H1 (cell line): ENCODE results near the gene C17orf100. TPM values are rescaled to one million over a fixed set of nuclear protein-coding genes. Genes with fewer than 3 reads are reported as not detected.

Experiments used
- CTCF ChIA-PET: fragments of 300-600 bp; sonication (Branson Sonifier 250); formaldehyde crosslinking; loops from one replicate; lab custom pipeline; 2021; ENCODE audit not compliant: partially characterized antibody; lab: Charles Lee
- POLR2A ChIA-PET: fragments of 300-600 bp; sonication (Branson Sonifier 250); formaldehyde crosslinking; loops from one replicate; lab custom pipeline; 2021; ENCODE audit warnings: inconsistent platforms; ENCODE audit not compliant: partially characterized antibody; lab: Charles Lee
- DNase-seq, 2 experiments: peaks; one replicate each; pipeline versions ENCODE4 v3.0.0 to v3.0.0-alpha.2; 2010 to 2022; ENCODE audit warnings: low spot score in 2 of 2, low read depth in 1 of 2, mixed read lengths in 1 of 2
- FAIRE-seq: peaks from 2 replicates; lab custom pipeline; 2011; peaks lifted over from hg19 to GRCh38; lab: Jason Lieb, UNC
- H2AFZ ChIP-seq: 2 replicates; pipeline ENCODE4 v1.8.1; 2012; ENCODE audit warnings: low read length, inconsistent platforms
- H2AK5ac ChIP-seq: 2 replicates; pipeline ENCODE4 v1.6.1; 2013; ENCODE audit warnings: low read depth, low read length
- H2BK120ac ChIP-seq: replicated peaks from 2 replicates; pipeline ENCODE3; 2013; ENCODE audit warnings: low read depth, low read length, inconsistent platforms
- H2BK12ac ChIP-seq: 2 replicates; pipeline ENCODE4 v1.6.1; 2013; ENCODE audit warnings: low read depth, low read length
- H2BK15ac ChIP-seq: 2 replicates; pipeline ENCODE4 v1.6.1; 2013; ENCODE audit warnings: low read length
- H2BK20ac ChIP-seq: 2 replicates; pipeline ENCODE4 v1.6.1; 2013; ENCODE audit warnings: low read length
- H2BK5ac ChIP-seq: 2 replicates; pipeline ENCODE4 v1.6.1; 2013; ENCODE audit warnings: low read depth, low read length
- H3K14ac ChIP-seq: 2 replicates; pipeline ENCODE4 v1.6.1; 2013; ENCODE audit warnings: inconsistent platforms; ENCODE audit not compliant: insufficient read length
- H3K18ac ChIP-seq: 2 replicates; pipeline ENCODE4 v1.6.1; 2013; ENCODE audit warnings: low read length; ENCODE audit errors: extremely low read depth
- H3K23ac ChIP-seq: 2 replicates; pipeline ENCODE4 v1.6.1; 2013; ENCODE audit warnings: inconsistent platforms; ENCODE audit not compliant: insufficient read length
- H3K23me2 ChIP-seq: 2 replicates; pipeline ENCODE4 v1.6.1; 2013; ENCODE audit warnings: low read depth, low read length
- H3K27ac ChIP-seq: 2 replicates; pipeline ENCODE4 v1.6.1; 2011; ENCODE audit warnings: low read depth, low read length, inconsistent platforms
- H3K27me3 ChIP-seq, 4 experiments: replicated peaks in 1 of 4; 1 replicate in 1 of 4; 2 replicates in 3 of 4; pipeline versions ENCODE4 v1.6.1 to v1.8.1; 2011 to 2013; ENCODE audit warnings: low read length in 3 of 4, mild to moderate bottlenecking in 3 of 4, inconsistent platforms in 2 of 4, mixed read lengths in 2 of 4, moderate library complexity in 1 of 4; ENCODE audit not compliant: control insufficient read depth in 3 of 4, insufficient read depth in 3 of 4; ENCODE audit errors: extremely low read depth in 1 of 4
- H3K36me3 ChIP-seq, 4 experiments: 2 replicates each; pipeline versions ENCODE4 v1.6.1 to v1.8.1; 2011 to 2013; ENCODE audit warnings: mild to moderate bottlenecking in 4 of 4, low read length in 3 of 4, moderate library complexity in 2 of 4, control low read depth in 1 of 4, inconsistent platforms in 1 of 4; ENCODE audit not compliant: insufficient read depth in 4 of 4, control insufficient read depth in 2 of 4
- H3K4ac ChIP-seq: replicated peaks from 2 replicates; pipeline ENCODE3; 2013; ENCODE audit warnings: low read length, low read depth, mixed read lengths, inconsistent platforms; ENCODE audit not compliant: insufficient read length
- H3K4me1 ChIP-seq, 4 experiments: replicated peaks in 1 of 4; 1 replicate in 1 of 4; 2 replicates in 3 of 4; pipeline versions ENCODE4 v1.6.1 to v1.8.1; 2011 to 2013; ENCODE audit warnings: low read length in 3 of 4, inconsistent platforms in 2 of 4, mixed read lengths in 1 of 4; ENCODE audit not compliant: insufficient read depth in 4 of 4, control insufficient read depth in 3 of 4
- H3K4me2 ChIP-seq, 2 experiments: 2 replicates each; pipeline versions ENCODE4 v1.6.1 to v1.8.1; 2011 to 2013; ENCODE audit warnings: low read depth in 2 of 2, low read length in 2 of 2, control low read depth in 1 of 2, inconsistent platforms in 1 of 2, mild to moderate bottlenecking in 1 of 2; ENCODE audit not compliant: insufficient read depth in 1 of 2
- H3K4me3 ChIP-seq, 4 experiments: fragments of 200-600, 300-600 bp in 1 of 4; sonication (generic), shearing (Covaris generic), sonication (Bioruptor Twin) in 1 of 4; 2 replicates each; pipeline versions ENCODE4 v1.5.1 to v1.8.1; 2011 to 2016; ENCODE audit warnings: low read length in 4 of 4, low read depth in 3 of 4, control low read depth in 2 of 4, inconsistent platforms in 2 of 4, mild to moderate bottlenecking in 2 of 4, mixed read lengths in 1 of 4, moderate library complexity in 1 of 4; ENCODE audit not compliant: insufficient read depth in 2 of 4; ENCODE audit errors: extremely low read depth in 1 of 4
- H3K56ac ChIP-seq: replicated peaks from 2 replicates; pipeline ENCODE3; 2013; ENCODE audit warnings: low read depth, mild to moderate bottlenecking, mixed read lengths, low read length, inconsistent platforms; ENCODE audit not compliant: insufficient read length
- H3K79me1 ChIP-seq: 2 replicates; pipeline ENCODE4 v1.6.1; 2013; ENCODE audit warnings: low read depth, low read length, control low read depth
- H3K79me2 ChIP-seq, 2 experiments: 2 replicates each; pipeline versions ENCODE4 v1.6.1 to v1.8.1; 2012 to 2013; ENCODE audit warnings: low read length in 2 of 2, mild to moderate bottlenecking in 2 of 2, inconsistent platforms in 1 of 2; ENCODE audit not compliant: insufficient read depth in 2 of 2, control insufficient read depth in 1 of 2
- H3K9ac ChIP-seq, 4 experiments: replicated peaks in 1 of 4; 1 replicate in 1 of 4; 2 replicates in 3 of 4; pipeline versions ENCODE4 v1.6.1 to v1.8.1; 2011 to 2013; ENCODE audit warnings: low read depth in 3 of 4, low read length in 3 of 4, control low read depth in 2 of 4, mild to moderate bottlenecking in 2 of 4, moderate library complexity in 2 of 4, inconsistent platforms in 1 of 4; ENCODE audit errors: extremely low read depth in 1 of 4
- H3K9me3 ChIP-seq, 2 experiments: 2 replicates each; pipeline versions ENCODE4 v1.6.1 to v1.8.1; 2012 to 2013; ENCODE audit warnings: mild to moderate bottlenecking in 2 of 2, moderate library complexity in 2 of 2, control low read depth in 1 of 2, inconsistent platforms in 1 of 2, low read depth in 1 of 2, low read length in 1 of 2, mixed read lengths in 1 of 2; ENCODE audit not compliant: insufficient read depth in 2 of 2
- H4K20me1 ChIP-seq, 2 experiments: replicated peaks in 1 of 2; 2 replicates each; pipeline versions ENCODE3 to v1.8.1; 2011 to 2013; ENCODE audit warnings: inconsistent platforms in 2 of 2, low read length in 2 of 2, mild to moderate bottlenecking in 1 of 2; ENCODE audit not compliant: insufficient read depth in 2 of 2, control insufficient read depth in 1 of 2
- H4K5ac ChIP-seq: 2 replicates; pipeline ENCODE4 v1.6.1; 2013; ENCODE audit warnings: low read length, low read depth, mixed read lengths, inconsistent platforms; ENCODE audit not compliant: insufficient read length
- H4K8ac ChIP-seq: 2 replicates; pipeline ENCODE4 v1.8.0; 2013; ENCODE audit warnings: mild to moderate bottlenecking, moderate library complexity, low read length, inconsistent platforms; ENCODE audit not compliant: insufficient read depth; ENCODE audit errors: extremely low read depth
- H4K91ac ChIP-seq: replicated peaks from 2 replicates; pipeline ENCODE3; 2013; ENCODE audit warnings: low read length, mixed read lengths, inconsistent platforms; ENCODE audit not compliant: insufficient read length
- BRCA1 ChIP-seq: IDR thresholded peaks from 2 replicates; pipeline ENCODE4 v1.6.1; 2012; ENCODE audit warnings: low read depth, low read length, improper control_type of control experiment
- CEBPB ChIP-seq: IDR thresholded peaks from 2 replicates; pipeline ENCODE4 v1.6.1; 2012; ENCODE audit warnings: low read depth, low read length
- CHD2 ChIP-seq: IDR thresholded peaks from 2 replicates; pipeline ENCODE4 v1.6.1; 2012; ENCODE audit warnings: low read length, improper control_type of control experiment
- CREB1 ChIP-seq: IDR thresholded peaks from 2 replicates; pipeline ENCODE4 v1.6.1; 2012; ENCODE audit warnings: inconsistent platforms
- E2F6 ChIP-seq: IDR thresholded peaks from 2 replicates; pipeline ENCODE4 v1.6.1; 2012; ENCODE audit warnings: inconsistent platforms
- GABPA ChIP-seq: IDR thresholded peaks from 2 replicates; pipeline ENCODE4 v1.6.1; 2011; ENCODE audit warnings: mild to moderate bottlenecking, low read length, moderate library complexity, borderline replicate concordance; ENCODE audit not compliant: insufficient read depth
- HDAC2 ChIP-seq, 2 experiments: fragments of 300-600 bp in 1 of 2; sonication (generic) in 1 of 2; IDR thresholded peaks; 2 replicates each; pipeline ENCODE4 v1.6.1; 2011 to 2012; ENCODE audit warnings: low read depth in 2 of 2, low read length in 2 of 2, mild to moderate bottlenecking in 2 of 2, moderate library complexity in 2 of 2, borderline replicate concordance in 1 of 2, inconsistent platforms in 1 of 2
- JUND ChIP-seq: IDR thresholded peaks from 2 replicates; pipeline ENCODE4 v1.6.1; 2011; ENCODE audit warnings: mild to moderate bottlenecking, improper control_type of control experiment, low read length
- RAD21 ChIP-seq, 2 experiments: IDR thresholded peaks in 1 of 2; conservative IDR thresholded peaks in 1 of 2; 2 replicates each; pipeline ENCODE4 v1.6.1; 2011; ENCODE audit warnings: low read depth in 2 of 2, low read length in 2 of 2, improper control_type of control experiment in 1 of 2, inconsistent platforms in 1 of 2, mild to moderate bottlenecking in 1 of 2, moderate library complexity in 1 of 2
- SAP30 ChIP-seq: fragments of 300-600 bp; sonication (generic); IDR thresholded peaks from 2 replicates; pipeline ENCODE4 v1.7.1; 2012; ENCODE audit warnings: low read length, moderate library complexity, mild to moderate bottlenecking, inconsistent platforms; ENCODE audit not compliant: insufficient read depth, insufficient replicate concordance
- SIN3A ChIP-seq, 2 experiments: IDR thresholded peaks in 1 of 2; conservative IDR thresholded peaks in 1 of 2; 2 replicates each; pipeline ENCODE4 v1.6.1; 2011 to 2012; ENCODE audit warnings: low read length in 2 of 2, improper control_type of control experiment in 1 of 2, low read depth in 1 of 2, mild to moderate bottlenecking in 1 of 2
- SP2 ChIP-seq: IDR thresholded peaks from 2 replicates; pipeline ENCODE4 v1.6.1; 2012; ENCODE audit warnings: mild to moderate bottlenecking, low read length, inconsistent platforms
- WGBS, 2 experiments: shearing (Covaris generic) in 1 of 2; methylation state at CpG; one replicate each; pipeline versions ENCODE4 v1.1.6 to v1.1.7; 2013 to 2015; ENCODE audit warnings: low lambda C conversion rate in 2 of 2, mixed read lengths in 2 of 2, inconsistent platforms in 1 of 2, low coverage in 1 of 2, missing lambda C conversion rate in 1 of 2; ENCODE audit not compliant: insufficient replicate concordance in 2 of 2, insufficient coverage in 1 of 2, insufficient read length in 1 of 2; ENCODE audit errors: extremely low coverage in 1 of 2, missing lambda C conversion rate in 1 of 2; 5-methylcytosine and 5-hydroxymethylcytosine counted together
- polyA plus RNA-seq, 7 experiments: library from polyadenylated mRNA; depleted of rRNA in 3 of 7; stranded (reverse) in 5 of 7; unstranded in 2 of 7; fragments of >200 nt in 5 of 7; fragments of 200-250 nt in 2 of 7; gene quantifications; 1 replicate in 5 of 7; 2 replicates in 1 of 7; 4 replicates in 1 of 7; pipeline versions ENCODE4 v1.2.1 to v1.2.3, GENCODE V29; 2011 to 2013; ENCODE audit warnings: missing spikeins in 2 of 7, mixed read lengths in 2 of 7
- total RNA-seq: library from RNA; stranded (reverse); fragmentation: NEBNext Ultra II Directional; extraction: Animal tissue kit (Norgen Biotek cat#: 25700); gene quantifications from 2 replicates; pipeline ENCODE4 v1.2.1, GENCODE V29; 2021

Gene C17orf100
- total and polyA plus RNA-seq, 2 of the 8 experiments (the other 6 are each of a cell fraction or from before 2014, with no cell fraction given) = 2.1 to 2.8 TPM

- Histone ChIP-seq H2AFZ (no peak overlapping the region), H4K5ac (no peak overlapping the region), H3K23me2 (no peaks in the 10 kb centered on the region), H3K4me2 (no peak overlapping the region), H3K79me1 (no peaks in the 10 kb centered on the region), H3K14ac (no peak overlapping the region), H3K27ac (no peak overlapping the region), H2BK5ac (no peak overlapping the region), H3K18ac (no peak overlapping the region), H3K56ac (no peak overlapping the region), H3K79me2 (no peaks in the 10 kb centered on the region), H2BK12ac (no peak overlapping the region), H2AK5ac (no peak overlapping the region), H3K36me3 (peaks cover 15 to 42% (median 34%) of the 10 kb centered on the region in 4 experiments; a peak in 7 of 8 replicates), H2BK15ac (no peak overlapping the region), H4K20me1 (peaks cover 0 to 6% of the 10 kb centered on the region in 2 experiments), H3K4ac (no peak overlapping the region), H3K4me1 (no peaks in the 10 kb centered on the region), H3K4me3 (no peak overlapping the region), H4K91ac (no peak overlapping the region), H3K9me3 (no peaks in the 10 kb centered on the region), H4K8ac (no peak overlapping the region), H3K27me3 (no peaks in the 10 kb centered on the region), H3K9ac (no peak overlapping the region), H2BK120ac (no peak overlapping the region), H3K23ac (no peak overlapping the region), H2BK20ac (no peak overlapping the region)
- FAIRE-seq (no peak), DNase-seq (no peak)
- ChIA-PET POLR2A (no interaction called here), CTCF (interaction anchor here (0.6 to 1.6 kb wide), 2 partner anchors 90 to 175 kb away, joined by 3 to 5 read pairs; no protein-coding TSS in a partner anchor)
- 92% methylated on average over 4 of the region's 4 CpGs; no CpG with 5 or more reads in 1 of the 2 experiments for WGBS, 2 experiments
- TF ChIP-seq E2F6 = no peak
- TF ChIP-seq CEBPB = no peak
- no peak for TF ChIP-seq BRCA1
- no peak for TF ChIP-seq SP2
- TF ChIP-seq SAP30 = no peak
- TF ChIP-seq HDAC2 (IDR thresholded peaks at IDR 0.05; ENCODE audit: borderline replicate concordance in 1 of 2, low read depth in 2 of 2, low read length in 2 of 2) = no peak
- TF ChIP-seq GABPA = no peak
- no peak for TF ChIP-seq SIN3A (conservative IDR thresholded peaks at IDR 0.05 in 1 of 2, IDR thresholded peaks at IDR 0.05 in 1 of 2; ENCODE audit: low read depth in 1 of 2, low read length in 2 of 2)
- no peak for TF ChIP-seq CHD2
- no peak for TF ChIP-seq CREB1
- TF ChIP-seq JUND = no peak
- TF ChIP-seq RAD21 (IDR thresholded peaks at IDR 0.05 in 1 of 2, conservative IDR thresholded peaks at IDR 0.05 in 1 of 2; ENCODE audit: low read depth in 2 of 2, low read length in 2 of 2) = no peak
Observed at GRCh38 chr17:6611231-6611630, 40.3 kb upstream of the C17orf100 start.
